K562 (cell line): ENCODE results near the gene SLC38A2. TPM values are rescaled to one million over a fixed set of nuclear protein-coding genes. Genes with fewer than 3 reads are reported as not detected.

Experiments used
- ATF4 ChIP-seq: fragments of 450-650 bp; formaldehyde crosslinking; IDR thresholded peaks from 2 replicates; pipeline ENCODE4 v1.4.0; 2022; ENCODE audit warnings: mild to moderate bottlenecking, moderate library complexity
- BCOR ChIP-seq: fragments of 450-650 bp; IDR thresholded peaks from 2 replicates; pipeline ENCODE4 v1.6.1; 2016
- CREB3 ChIP-seq: fragments of 450-650 bp; conservative IDR thresholded peaks from 2 replicates; pipeline ENCODE4 v1.6.1; 2016; ENCODE audit warnings: missing genetic modification characterization, low read depth, mild to moderate bottlenecking, missing compliant biosample characterization, moderate library complexity
- CSDE1 ChIP-seq, 2 experiments: fragments of 450-650 bp; IDR thresholded peaks; 2 replicates each; pipeline ENCODE4 v1.6.1; 2016; ENCODE audit warnings: mild to moderate bottlenecking in 1 of 2
- EZH2 ChIP-seq: IDR thresholded peaks from 2 replicates; pipeline ENCODE4 v1.6.1; 2012; ENCODE audit warnings: low read depth, mild to moderate bottlenecking, inconsistent platforms, low read length, borderline replicate concordance
- FOXA1 ChIP-seq: fragments of 450-650 bp; IDR thresholded peaks from 2 replicates; pipeline ENCODE4 v1.6.1; 2016; ENCODE audit warnings: mild to moderate bottlenecking, borderline replicate concordance
- KLF10 ChIP-seq: fragments of 250-450 bp; sonication (Bioruptor Pico); IDR thresholded peaks from 2 replicates; pipeline ENCODE4 v1.6.1; 2021; ENCODE audit warnings: matching md5 sums
- MEF2D ChIP-seq: conservative IDR thresholded peaks from 2 replicates; pipeline ENCODE4 v1.6.1; 2016; ENCODE audit warnings: low read depth, missing genetic modification characterization, missing compliant biosample characterization
- PHB ChIP-seq: fragments of 250-450 bp; sonication (Bioruptor Pico); IDR thresholded peaks from 2 replicates; pipeline ENCODE4 v1.5.0; 2021
- PHB2 ChIP-seq: fragments of 450-650 bp; IDR thresholded peaks from 2 replicates; pipeline ENCODE4 v1.6.1; 2017; ENCODE audit warnings: low read depth
- POLR2AphosphoS2 ChIP-seq: IDR thresholded peaks from 2 replicates; pipeline ENCODE4 v1.6.1; 2012; ENCODE audit warnings: low read length, improper control_type of control experiment
- PRMT5 ChIP-seq: sonication (generic); formaldehyde crosslinking; IDR thresholded peaks from 2 replicates; pipeline ENCODE4 v1.5.0; 2020; ENCODE audit warnings: missing genetic modification reagents
- PYGO2 ChIP-seq: fragments of 450-650 bp; IDR thresholded peaks from 2 replicates; pipeline ENCODE4 v1.6.1; 2016; ENCODE audit warnings: mild to moderate bottlenecking, missing genetic modification characterization, moderate library complexity, missing compliant biosample characterization
- SIN3A ChIP-seq, 2 experiments: fragments of 150-350 bp in 1 of 2; IDR thresholded peaks; 2 replicates each; pipeline ENCODE4 v1.6.1; 2011 to 2016; ENCODE audit warnings: borderline replicate concordance in 2 of 2, low read depth in 2 of 2, low read length in 2 of 2, mild to moderate bottlenecking in 2 of 2, moderate library complexity in 2 of 2; ENCODE audit not compliant: control insufficient read depth in 1 of 2
- SP2 ChIP-seq: IDR thresholded peaks from 2 replicates; pipeline ENCODE4 v1.6.1; 2011; ENCODE audit warnings: mild to moderate bottlenecking, low read depth, low read length, moderate library complexity; ENCODE audit not compliant: poor library complexity, severe bottlenecking; ENCODE audit errors: extremely low read depth
- TARDBP ChIP-seq: fragments of 450-650 bp; IDR thresholded peaks from 2 replicates; pipeline ENCODE4 v1.6.1; 2016
- TEAD1 ChIP-seq, 2 experiments: fragments of 450-650 bp in 1 of 2; sonication (generic) in 1 of 2; formaldehyde crosslinking; IDR thresholded peaks; 2 replicates each; pipeline versions ENCODE4 v1.4.0 to v1.8.0; 2020 to 2022; ENCODE audit warnings: mild to moderate bottlenecking in 2 of 2, missing genetic modification reagents in 1 of 2
- TRIM25 ChIP-seq: fragments of 450-650 bp; IDR thresholded peaks from 2 replicates; pipeline ENCODE4 v1.7.0; 2016; ENCODE audit warnings: borderline replicate concordance
- ZBTB7A ChIP-seq: IDR thresholded peaks from 2 replicates; pipeline ENCODE4 v1.6.1; 2011; ENCODE audit warnings: low read depth, mild to moderate bottlenecking, low read length, moderate library complexity, borderline replicate concordance; ENCODE audit not compliant: control insufficient read depth
- ZEB2 ChIP-seq: fragments of 450-650 bp; IDR thresholded peaks from 2 replicates; pipeline ENCODE4 v1.6.1; 2016
- ZNF347 ChIP-seq: fragments of 450-650 bp; formaldehyde crosslinking; IDR thresholded peaks from 2 replicates; pipeline ENCODE4 v1.4.0; 2020; ENCODE audit warnings: low read depth, mild to moderate bottlenecking, moderate library complexity
- ZNF507 ChIP-seq: conservative IDR thresholded peaks from 2 replicates; pipeline ENCODE4 v1.6.1; 2017; ENCODE audit warnings: missing genetic modification characterization, missing compliant biosample characterization
- ZNF785 ChIP-seq: fragments of 250-450 bp; sonication (Bioruptor Pico); IDR thresholded peaks from 2 replicates; pipeline ENCODE4 v1.4.0; 2020; ENCODE audit warnings: mild to moderate bottlenecking
- ZSCAN29 ChIP-seq: fragments of 450-650 bp; IDR thresholded peaks from 2 replicates; pipeline ENCODE4 v1.6.1; 2017
- polyA plus RNA-seq, 8 experiments: library from polyadenylated mRNA; depleted of rRNA in 4 of 8; stranded (reverse) in 5 of 8; unstranded in 3 of 8; fragments of >200 nt; fragmentation: Nextera tagmentation in 2 of 8; fragmentation: Illumina TruSeq in 1 of 8; extraction: Ambion mirVana in 2 of 8; extraction: Trizol in 1 of 8; gene quantifications; 2 replicates each; pipeline versions ENCODE4 v1.2.1 to v1.2.3, GENCODE V29; 2011 to 2014; ENCODE audit warnings: inconsistent platforms in 1 of 8, missing spikeins in 1 of 8
- total RNA-seq, 7 experiments: library from RNA; depleted of rRNA in 6 of 7; stranded (reverse); fragments of >200 nt in 6 of 7; fragmentation: Illumina TruSeq in 2 of 7; extraction: Trizol in 2 of 7; gene quantifications; 2 replicates each; pipeline versions ENCODE4 v1.2.1 to v1.2.3, GENCODE V29; 2011 to 2021; ENCODE audit warnings: low replicate concordance in 1 of 7

SLC38A2 gene
- total and polyA plus RNA-seq, 9 of the 15 experiments (the other 6 are each of a cell fraction or from before 2014, with no cell fraction given) = 98.7 to 292 (median 143) TPM

- TF ChIP-seq PRMT5 (CRISPR knock-in tag) (no peak), BCOR (no peak), TRIM25 (no peak), FOXA1 (no peak), ZBTB7A (peak; percentile 88; the same call in 1 of the 2 replicates), CSDE1 (IDR thresholded peaks at IDR 0.05) (no peak), ZNF347 (no peak), SP2 (no peak), TARDBP (peak; percentile 20; the same call in 1 of the 2 replicates), POLR2AphosphoS2 (no peak), ZEB2 (peak; percentile 68), KLF10 (no peak), TEAD1 (CRISPR knock-in tag; IDR thresholded peaks at IDR 0.05) (peak in 1 of 2 experiments; percentile 74; a peak in 1 of 4 replicates), ZNF507 (tag) (no peak), PHB2 (no peak), ZNF785 (CRISPR knock-in tag) (no peak), ZSCAN29 (peak; percentile 65; the same call in 1 of the 2 replicates), CREB3 (tag) (no peak), PHB (CRISPR knock-in tag) (peak; percentile 95), ATF4 (CRISPR knock-in tag) (peak; percentile 69), PYGO2 (tag) (no peak), EZH2 (no peak), MEF2D (tag) (0 out of 2 replicates have a peak, but pooled peaks have one; percentile 37), SIN3A (IDR thresholded peaks at IDR 0.05; ENCODE audit: borderline replicate concordance in 2 of 2, control insufficient read depth in 1 of 2, low read depth in 2 of 2, low read length in 2 of 2) (no peak)
Observed at GRCh38 chr12:46383654-46384450, 11.3 kb upstream of the SLC38A2 start (continued).
